HG03025 (cell line): ENCODE results near the gene IMPG1.
"Not testable (repeated sequence)": the region's sequence is repeated elsewhere in the genome, so short reads cannot be mapped to it uniquely, and the experiment has no call there.

Source experiments
- ATAC-seq: cut with Tn5 transposase; IDR thresholded peaks from one replicate; pipeline ENCODE4 v1.9.1; 2021; ENCODE audit warnings: mild to moderate bottlenecking, moderate library complexity; ENCODE audit not compliant: unreplicated experiment, low FRiP score

IMPG1 gene

DNA sequence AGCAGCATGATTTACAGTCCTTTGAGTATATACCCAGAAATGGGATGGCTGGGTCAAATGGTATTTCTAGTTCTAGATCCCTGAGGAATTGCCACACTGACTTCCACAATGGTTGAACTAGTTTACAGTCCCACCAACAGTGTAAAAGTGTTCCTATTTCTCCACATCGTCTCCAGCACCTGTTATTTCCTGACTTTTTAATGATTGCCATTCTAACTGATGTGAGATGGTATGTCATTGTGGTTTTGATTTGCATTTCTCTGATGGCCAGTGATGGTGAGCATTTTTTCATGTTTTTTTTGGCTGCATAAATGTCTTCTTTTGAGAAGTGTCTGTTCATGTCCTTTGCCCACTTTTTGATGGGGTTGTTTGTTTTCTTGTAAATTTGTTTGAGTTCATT lies 172.2 kb downstream of the IMPG1 start:
- ATAC-seq = not testable (repeated sequence)

DNA sequence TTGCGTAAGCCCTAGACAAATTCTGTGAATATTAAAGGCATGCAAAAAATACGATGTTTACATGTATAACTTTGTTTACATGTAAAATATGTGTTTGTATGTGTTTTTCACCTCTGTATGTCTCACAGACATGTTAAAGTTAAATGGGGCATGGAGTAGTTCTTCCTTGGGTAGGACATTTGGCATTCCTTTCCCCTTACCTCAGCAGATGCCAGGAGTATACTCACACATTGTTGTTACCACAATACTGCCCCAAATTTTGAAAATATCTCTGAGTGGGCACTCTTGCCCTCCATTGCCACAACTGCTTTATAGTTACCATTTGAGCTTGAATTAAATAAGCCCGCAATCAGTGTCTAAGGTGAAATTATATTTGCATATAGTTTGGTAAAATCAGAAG lies 175.9 kb downstream of the IMPG1 start:
- no peak for ATAC-seq

DNA sequence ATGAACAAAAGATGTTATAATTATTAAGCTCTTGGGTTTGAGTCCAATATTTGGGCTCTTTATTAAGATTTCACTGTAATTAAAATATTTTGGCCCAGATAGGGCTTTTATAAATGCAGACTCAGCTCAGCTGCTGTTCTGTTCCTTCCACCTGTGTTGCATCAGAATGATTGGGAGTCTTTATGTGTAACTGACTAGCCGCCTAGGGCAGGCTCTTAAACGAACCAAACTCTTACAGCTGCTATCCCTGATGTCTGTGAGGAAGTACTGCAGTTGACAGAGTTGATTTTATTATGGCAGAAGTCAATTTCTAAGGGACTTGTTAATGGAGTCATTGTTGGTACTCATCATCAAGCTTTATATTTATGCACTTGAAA lies 178.7 kb downstream of the IMPG1 start:
- ATAC-seq = no peak

DNA sequence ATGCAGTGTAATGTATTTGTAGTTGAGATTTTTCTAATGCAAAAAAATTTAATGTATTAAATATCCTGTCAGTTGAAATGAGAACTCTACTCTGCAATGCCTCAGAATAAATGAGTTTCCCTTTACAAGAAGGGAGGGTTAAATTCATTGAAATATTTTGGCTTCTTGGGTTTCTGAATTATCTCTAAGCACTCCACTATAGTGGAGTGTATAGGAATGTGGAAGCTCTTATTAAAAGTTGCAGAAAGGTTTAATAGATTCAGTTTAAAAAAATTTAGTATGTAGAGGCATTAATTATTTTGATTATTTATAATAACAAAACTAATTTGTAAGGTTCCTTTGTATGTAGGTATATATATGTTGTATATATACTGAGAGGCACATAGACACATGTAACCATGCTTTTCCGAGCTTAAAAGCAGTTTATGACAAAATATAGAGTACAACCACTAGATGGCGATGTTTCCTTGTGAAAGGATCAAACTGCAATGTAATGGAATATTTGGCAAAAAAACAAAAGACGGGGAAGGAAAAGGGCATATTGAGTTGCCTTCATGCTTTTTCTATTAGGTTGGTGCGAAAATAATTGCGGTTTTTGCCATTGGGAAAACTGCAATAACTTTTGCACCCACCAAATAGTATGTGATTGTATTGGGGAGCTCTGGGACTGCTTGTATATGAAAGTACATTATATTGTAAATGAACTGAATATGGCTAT lies 179.2 kb downstream of the IMPG1 start:
- no peak for ATAC-seq

DNA sequence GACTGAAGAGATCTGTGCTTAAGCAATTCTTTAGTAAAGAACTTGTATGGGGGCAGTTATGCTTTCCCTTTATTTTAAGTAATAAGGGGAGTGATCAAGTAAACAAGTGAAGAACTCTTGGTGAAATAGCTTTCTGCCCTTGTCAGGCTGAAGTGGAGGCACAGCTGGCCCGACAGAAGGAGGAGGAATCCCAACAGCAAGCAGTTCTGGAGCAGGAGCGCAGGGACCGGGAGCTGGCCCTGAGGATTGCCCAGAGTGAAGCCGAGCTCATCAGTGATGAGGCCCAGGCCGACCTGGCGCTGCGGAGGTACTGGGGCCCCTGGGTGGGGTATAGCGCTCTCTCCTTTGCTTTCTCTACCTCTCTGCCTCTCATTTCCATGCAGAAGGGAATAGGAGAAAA lies 180.1 kb downstream of the IMPG1 start:
- ATAC-seq = no peak

DNA sequence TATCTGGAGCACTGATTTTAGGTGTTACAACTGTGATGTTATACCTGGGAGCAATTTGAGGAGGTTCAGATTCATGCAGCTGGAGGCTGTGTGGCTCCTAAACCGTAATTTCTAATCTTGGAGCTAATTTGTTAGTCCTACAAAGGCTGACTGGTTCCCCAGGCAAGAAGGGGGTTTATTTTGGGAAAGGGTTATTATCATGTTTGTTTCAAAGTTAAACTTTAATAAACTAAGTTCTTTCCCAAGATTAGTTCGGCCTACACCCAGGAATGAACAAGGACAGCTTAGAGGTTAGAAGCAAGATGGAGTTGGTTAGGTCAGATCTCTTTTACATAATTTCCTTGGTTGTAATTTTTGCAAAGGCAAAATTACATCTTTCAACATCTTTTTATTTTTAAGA lies 187.6 kb downstream of the IMPG1 start:
- ATAC-seq = no peak

DNA sequence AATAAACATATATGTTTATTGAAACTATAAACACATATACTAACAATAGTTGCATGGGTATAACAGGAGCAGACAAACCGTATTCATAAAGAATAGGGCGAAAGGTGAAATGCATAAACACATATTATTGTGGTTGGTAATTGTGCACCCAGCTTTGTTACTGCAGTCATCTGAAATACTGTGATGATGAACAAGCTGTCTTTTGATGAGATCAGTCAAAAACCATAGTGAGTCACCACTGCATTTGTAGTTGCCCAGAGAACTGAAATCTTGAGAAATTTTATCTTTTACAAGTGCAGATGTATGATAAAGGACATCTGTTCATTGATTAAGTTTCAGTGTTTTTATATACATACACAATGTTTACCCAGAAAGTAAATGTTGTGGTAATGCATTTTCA lies 189.7 kb downstream of the IMPG1 start:
- ATAC-seq = no peak

DNA sequence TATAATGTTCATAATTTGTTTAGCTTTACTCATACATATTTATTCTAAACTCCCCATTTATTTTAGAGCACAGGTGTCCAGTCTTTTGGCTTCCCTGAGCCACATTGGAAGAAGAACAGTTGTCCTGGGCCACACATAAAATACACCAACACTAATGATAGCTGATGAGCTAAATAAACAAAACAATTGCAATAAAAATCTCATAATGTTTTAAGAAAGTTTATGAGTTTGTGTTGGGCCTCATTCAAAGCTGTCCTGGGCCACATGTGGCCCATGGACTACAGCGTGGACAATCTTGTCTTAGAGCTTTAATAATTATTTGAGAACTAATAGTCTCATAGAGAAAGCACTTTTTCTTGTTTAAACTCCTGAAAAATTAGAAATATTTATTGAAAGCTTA lies 192.2 kb downstream of the IMPG1 start:
- no peak for ATAC-seq

DNA sequence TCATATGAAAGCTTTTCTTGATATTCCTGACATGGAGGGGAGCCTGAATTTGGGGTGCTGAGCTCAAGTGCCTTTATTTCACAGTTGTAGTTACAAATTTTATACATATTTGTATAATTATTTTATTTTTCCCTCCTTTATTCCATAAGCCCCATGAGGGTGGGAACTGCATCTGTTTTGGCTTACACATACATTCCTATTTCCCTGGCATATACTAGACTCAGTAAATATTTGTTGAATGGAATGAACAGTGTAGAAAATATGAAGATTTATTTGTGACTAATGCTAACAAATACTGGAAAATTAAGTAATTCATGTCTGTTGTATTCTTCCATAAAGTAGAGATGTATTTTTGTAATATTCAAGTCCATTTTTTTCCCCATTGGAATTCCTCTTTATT lies 196.3 kb downstream of the IMPG1 start:
- ATAC-seq = no peak

DNA sequence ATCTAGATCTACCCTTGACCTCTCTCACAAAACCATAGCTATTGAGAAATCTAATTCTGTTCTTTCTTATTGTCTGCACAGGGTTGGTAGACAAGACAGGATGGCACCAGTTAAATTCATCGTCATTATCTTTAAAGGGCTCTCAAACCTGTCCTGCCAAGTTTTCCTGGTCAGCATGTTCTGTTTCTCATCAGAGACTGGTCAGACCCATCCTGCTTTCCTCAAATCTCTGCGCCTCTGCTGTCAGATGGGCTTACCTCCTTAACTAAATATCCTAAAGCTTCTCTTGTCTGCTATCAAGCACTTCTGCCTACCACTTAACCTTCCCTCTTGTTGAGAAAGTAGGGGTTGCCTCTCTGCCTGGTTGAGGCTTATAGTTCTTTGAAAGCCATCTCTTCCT lies 198.2 kb downstream of the IMPG1 start:
- no peak for ATAC-seq
